ENCODE data around the gene PRKAR1B. TPM values are rescaled to one million over a fixed set of nuclear protein-coding genes. Genes with fewer than 3 reads are reported as not detected.

The PRKAR1B gene
- total RNA-seq, 3 donors from 2014 or later = 38.8 to 58.6 (median 49.9) TPM

GRCh38 chr7:512146-512510, 215.0 kb downstream of the PRKAR1B start:
- peaks cover 6% of the 10 kb centered on the region for H3K36me3 Mint-ChIP-seq (ENCODE audit: insufficient read depth)
- DNase-seq = no peak
- peaks cover 10% of the 10 kb centered on the region for H3K4me1 Mint-ChIP-seq (ENCODE audit: low read depth)
- ATAC-seq = no peak
- peaks cover 21% of the 10 kb centered on the region for H3K27me3 Mint-ChIP-seq (ENCODE audit: low read depth)
- no peak overlapping the region for H3K4me3 Mint-ChIP-seq
- no peaks in the 10 kb centered on the region for H3K9me3 Mint-ChIP-seq

DNA sequence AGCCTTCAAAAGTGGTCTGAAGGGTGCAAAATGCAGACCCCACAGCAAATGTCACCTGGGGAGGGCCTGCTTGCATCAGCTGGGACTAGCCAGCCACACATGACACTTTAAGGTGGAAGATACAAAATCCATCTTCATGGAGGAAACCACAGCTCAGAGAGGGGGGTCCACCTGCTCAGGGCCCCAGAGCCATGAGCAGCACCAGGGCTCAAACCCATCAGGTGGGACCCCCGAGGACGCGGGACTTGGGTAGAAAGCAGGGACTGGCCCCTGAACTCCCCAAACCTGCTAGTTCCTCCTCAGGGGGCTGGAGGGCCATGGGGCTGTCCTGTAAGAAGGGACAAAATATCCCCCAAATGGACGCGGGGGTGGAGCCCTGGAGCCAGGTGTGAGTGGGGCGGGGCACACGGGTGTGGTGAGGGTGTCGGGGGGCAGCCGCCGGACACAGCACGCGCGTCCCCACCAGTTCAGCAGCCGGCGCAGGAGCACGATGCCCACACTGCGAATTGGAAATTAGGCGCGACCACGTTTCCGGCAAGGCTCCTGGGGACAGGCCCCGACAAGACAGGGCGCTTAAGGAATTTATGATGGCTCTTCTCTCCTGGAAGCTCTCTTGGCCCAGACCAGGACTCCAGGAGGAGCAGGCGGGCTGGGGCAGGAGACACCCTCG, 215.5 kb downstream of the PRKAR1B start:
- Mint-ChIP-seq H3K36me3 (ENCODE audit: insufficient read depth) (peaks cover 6% of the 10 kb centered on the region), H3K9me3 (no peaks in the 10 kb centered on the region), H3K4me3 (no peak overlapping the region), H3K27me3 (ENCODE audit: low read depth) (peaks cover 21% of the 10 kb centered on the region), H3K4me1 (ENCODE audit: low read depth) (peaks cover 10% of the 10 kb centered on the region)
- DNase-seq (no peak), ATAC-seq (no peak)

GRCh38 chr7:510782-511281, 216.2 kb downstream of the PRKAR1B start:
- Mint-ChIP-seq H3K4me3 (no peak overlapping the region), H3K9me3 (no peaks in the 10 kb centered on the region), H3K27me3 (ENCODE audit: low read depth) (peaks cover 16% of the 10 kb centered on the region), H3K36me3 (ENCODE audit: insufficient read depth) (peaks cover 6% of the 10 kb centered on the region), H3K4me1 (ENCODE audit: low read depth) (peaks cover 6% of the 10 kb centered on the region)
- ATAC-seq = no peak
- no peak for DNase-seq

DNA sequence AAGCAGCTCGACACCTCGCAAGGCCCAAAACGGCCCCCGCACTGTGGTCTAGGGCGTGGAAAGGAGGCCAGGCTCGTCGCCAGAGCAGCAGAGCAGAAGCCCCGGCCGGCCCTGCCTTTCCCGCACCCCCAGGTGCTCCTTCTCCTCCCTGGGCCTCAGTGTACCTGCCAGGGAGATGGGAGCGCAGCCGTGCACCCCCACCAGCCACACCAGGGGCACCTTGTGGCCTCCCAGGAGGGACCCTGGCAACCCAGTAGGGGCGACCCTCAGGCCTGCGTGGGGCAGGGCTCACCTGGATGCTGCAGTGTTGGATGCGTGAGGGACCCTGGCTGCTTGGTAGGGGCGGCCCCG, 217.0 kb downstream of the PRKAR1B start:
- DNase-seq = no peak
- peaks cover 11% of the 10 kb centered on the region for H3K36me3 Mint-ChIP-seq (ENCODE audit: insufficient read depth)
- no peak for ATAC-seq
- H3K4me3 Mint-ChIP-seq = no peak overlapping the region
- no peaks in the 10 kb centered on the region for H3K9me3 Mint-ChIP-seq
- H3K4me1 Mint-ChIP-seq (ENCODE audit: low read depth) = peaks cover 6% of the 10 kb centered on the region
- H3K27me3 Mint-ChIP-seq (ENCODE audit: low read depth) = peaks cover 11% of the 10 kb centered on the region

- H3K27me3 Mint-ChIP-seq (ENCODE audit: low read depth) = peaks cover 5% of the 10 kb centered on the region
- DNase-seq = no peak
- H3K36me3 Mint-ChIP-seq (ENCODE audit: insufficient read depth) = peaks cover 11% of the 10 kb centered on the region
- H3K4me1 Mint-ChIP-seq (ENCODE audit: low read depth) = peaks cover 6% of the 10 kb centered on the region
- no peak for ATAC-seq
- H3K4me3 Mint-ChIP-seq = no peak overlapping the region
- no peaks in the 10 kb centered on the region for H3K9me3 Mint-ChIP-seq
These were observed 217.5 kb downstream of the PRKAR1B start for GRCh38 chr7:509426-510130.

GRCh38 chr7:508461-509170, 218.5 kb downstream of the PRKAR1B start:
- H3K36me3 Mint-ChIP-seq (ENCODE audit: insufficient read depth) = peaks cover 8% of the 10 kb centered on the region
- H3K9me3 Mint-ChIP-seq = no peaks in the 10 kb centered on the region
- no peak for DNase-seq
- H3K27me3 Mint-ChIP-seq (ENCODE audit: low read depth) = peaks cover 2% of the 10 kb centered on the region
- H3K4me1 Mint-ChIP-seq (ENCODE audit: low read depth) = peaks cover 1% of the 10 kb centered on the region
- ATAC-seq = no peak
- H3K4me3 Mint-ChIP-seq = no peak overlapping the region

DNA sequence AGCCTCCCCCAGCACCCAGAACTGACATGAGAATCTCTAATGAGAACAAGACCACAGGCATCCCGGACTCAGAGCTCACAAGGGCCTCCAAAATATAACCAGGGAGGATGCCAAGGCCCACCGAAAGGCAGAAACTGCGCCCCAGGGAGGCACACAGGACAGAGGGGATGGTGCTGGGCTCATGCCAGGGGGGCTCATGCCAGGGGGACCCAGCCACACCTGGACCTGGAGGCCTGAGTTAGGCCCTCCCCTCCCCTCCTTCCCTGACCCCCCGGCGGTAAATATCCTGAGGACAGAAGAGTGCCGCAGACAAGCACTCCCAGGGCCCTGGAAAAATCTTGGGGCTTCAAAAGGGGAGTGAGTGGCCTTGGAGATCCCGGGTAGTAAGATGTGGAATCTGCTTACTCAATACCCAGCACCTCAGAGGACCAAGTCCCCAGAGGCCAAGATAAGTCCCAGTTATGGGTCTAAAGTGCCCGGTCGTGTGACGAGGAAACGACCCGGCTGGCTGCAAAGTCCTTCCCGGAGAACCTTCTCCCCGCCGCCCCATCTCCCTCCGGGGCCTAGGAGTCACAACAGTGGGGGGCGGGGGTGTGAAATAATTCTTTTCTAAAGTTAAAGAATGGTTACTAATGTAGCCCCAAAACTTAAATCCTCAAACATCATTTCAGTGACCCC, 219.3 kb downstream of the PRKAR1B start:
- H3K4me3 Mint-ChIP-seq = no peak overlapping the region
- DNase-seq = no peak

GRCh38 chr7:506921-507622, 220.0 kb downstream of the PRKAR1B start:
- no peak for DNase-seq
- no peaks in the 10 kb centered on the region for H3K4me1 Mint-ChIP-seq (ENCODE audit: low read depth)
- H3K27me3 Mint-ChIP-seq (ENCODE audit: low read depth) = peaks cover 2% of the 10 kb centered on the region
- no peak for ATAC-seq
- H3K9me3 Mint-ChIP-seq = no peaks in the 10 kb centered on the region
- peaks cover 8% of the 10 kb centered on the region for H3K36me3 Mint-ChIP-seq (ENCODE audit: insufficient read depth)
- no peak overlapping the region for H3K4me3 Mint-ChIP-seq

More for the DNA sequence above, 219.3 kb downstream of the PRKAR1B start:
- Mint-ChIP-seq H3K36me3 (ENCODE audit: insufficient read depth) (peaks cover 8% of the 10 kb centered on the region), H3K27me3 (ENCODE audit: low read depth) (peaks cover 2% of the 10 kb centered on the region), H3K9me3 (no peaks in the 10 kb centered on the region), H3K4me1 (ENCODE audit: low read depth) (no peaks in the 10 kb centered on the region)
- no peak for ATAC-seq

GRCh38 chr7:506391-506831, 220.7 kb downstream of the PRKAR1B start:
- no peaks in the 10 kb centered on the region for H3K4me1 Mint-ChIP-seq (ENCODE audit: low read depth)
- H3K4me3 Mint-ChIP-seq = no peak overlapping the region
- DNase-seq = no peak
- H3K9me3 Mint-ChIP-seq = no peaks in the 10 kb centered on the region
- H3K27me3 Mint-ChIP-seq (ENCODE audit: low read depth) = peaks cover 2% of the 10 kb centered on the region
- no peak for ATAC-seq
- peaks cover 6% of the 10 kb centered on the region for H3K36me3 Mint-ChIP-seq (ENCODE audit: insufficient read depth)

- ATAC-seq = no peak
- Mint-ChIP-seq H3K4me1 (ENCODE audit: low read depth) (no peaks in the 10 kb centered on the region), H3K27me3 (ENCODE audit: low read depth) (peaks cover 2% of the 10 kb centered on the region), H3K4me3 (no peak overlapping the region), H3K36me3 (ENCODE audit: insufficient read depth) (peaks cover 7% of the 10 kb centered on the region), H3K9me3 (no peaks in the 10 kb centered on the region)
- DNase-seq = no peak
These were observed 221.9 kb downstream of the PRKAR1B start for GRCh38 chr7:505171-505570.

GRCh38 chr7:504221-505111, 222.6 kb downstream of the PRKAR1B start:
- DNase-seq (no peak), ATAC-seq (no peak)
- H3K4me3 Mint-ChIP-seq = no peak overlapping the region
- H3K36me3 Mint-ChIP-seq (ENCODE audit: insufficient read depth) = peaks cover 7% of the 10 kb centered on the region
- peaks cover 2% of the 10 kb centered on the region for H3K27me3 Mint-ChIP-seq (ENCODE audit: low read depth)
- H3K4me1 Mint-ChIP-seq (ENCODE audit: low read depth) = no peaks in the 10 kb centered on the region
- H3K9me3 Mint-ChIP-seq = no peaks in the 10 kb centered on the region

GRCh38 chr7:503575-504111, 223.4 kb downstream of the PRKAR1B start:
- H3K36me3 Mint-ChIP-seq (ENCODE audit: insufficient read depth) = peaks cover 7% of the 10 kb centered on the region
- no peaks in the 10 kb centered on the region for H3K4me1 Mint-ChIP-seq (ENCODE audit: low read depth)
- H3K27me3 Mint-ChIP-seq (ENCODE audit: low read depth) = peaks cover 2% of the 10 kb centered on the region
- H3K9me3 Mint-ChIP-seq = no peaks in the 10 kb centered on the region
- H3K4me3 Mint-ChIP-seq = no peak overlapping the region
- ATAC-seq (no peak), DNase-seq (no peak)

- no peak for ATAC-seq
- no peaks in the 10 kb centered on the region for H3K9me3 Mint-ChIP-seq
- no peak overlapping the region for H3K4me3 Mint-ChIP-seq
- peaks cover 4% of the 10 kb centered on the region for H3K4me1 Mint-ChIP-seq (ENCODE audit: low read depth)
- H3K27me3 Mint-ChIP-seq (ENCODE audit: low read depth) = peaks cover 2% of the 10 kb centered on the region
- H3K36me3 Mint-ChIP-seq (ENCODE audit: insufficient read depth) = peaks cover 13% of the 10 kb centered on the region
- DNase-seq = no peak
These were observed 224.8 kb downstream of the PRKAR1B start for GRCh38 chr7:502296-502695.
